Caco-2 (cell line): Measurements from ENCODE around the gene PIP4K2A. TPM values are rescaled to one million over a fixed set of nuclear protein-coding genes. Genes with fewer than 3 reads are reported as not detected.

Experiments
- BruUV-seq: library from RNA; stranded (reverse); fragments of 400-500 nt; replicated peaks from 2 replicates; lab custom pipeline; 2021; lab: Mats Ljungman, UMichigan
- CTCF ChIA-PET: fragments of 300-600 bp; sonication (Branson Sonifier 250); formaldehyde crosslinking; loops from one replicate; lab custom pipeline; 2022; ENCODE audit warnings: antibody characterized with exemption; lab: Charles Lee
- POLR2A ChIA-PET: fragments of 300-600 bp; sonication (Branson Sonifier 250); formaldehyde crosslinking; loops from one replicate; lab custom pipeline; 2022; ENCODE audit warnings: antibody characterized with exemption; lab: Charles Lee
- DNase-seq, 2 experiments: peaks; one replicate each; pipeline versions ENCODE4 v3.0.0 to v3.0.0-alpha.2; 2020 to 2022
- H3K27me3 ChIP-seq: replicated peaks from 2 replicates; pipeline ENCODE4 v1.6.0; 2011; ENCODE audit warnings: low read length; ENCODE audit not compliant: control insufficient read depth, insufficient read depth
- H3K36me3 ChIP-seq: 2 replicates; pipeline ENCODE4 v1.5.1; 2011; ENCODE audit warnings: low read length; ENCODE audit not compliant: control insufficient read depth, insufficient read depth
- H3K4me1 ChIP-seq: fragments of 250-450 bp; sonication (Bioruptor Pico); 2 replicates; pipeline ENCODE4 v1.5.1; 2020; ENCODE audit warnings: mild to moderate bottlenecking
- H3K4me3 ChIP-seq: 2 replicates; pipeline ENCODE4 v1.5.1; 2011; ENCODE audit warnings: low read depth, mild to moderate bottlenecking, control low read depth, low read length
- H3K9me3 ChIP-seq: fragments of 250-450 bp; sonication (Bioruptor Pico); 2 replicates; pipeline ENCODE4 v1.5.1; 2020; ENCODE audit warnings: mild to moderate bottlenecking, moderate library complexity
- H3K27ac Mint-ChIP-seq: one replicate; pipeline ENCODE4 v1.8.0; 2022; ENCODE audit warnings: mixed read lengths; ENCODE audit not compliant: unreplicated experiment
- H3K27me3 Mint-ChIP-seq: one replicate; pipeline ENCODE4 v1.8.0; 2022; ENCODE audit warnings: mixed read lengths; ENCODE audit not compliant: insufficient read depth, unreplicated experiment
- H3K36me3 Mint-ChIP-seq: one replicate; pipeline ENCODE4 v1.8.0; 2022; ENCODE audit warnings: mild to moderate bottlenecking, mixed read lengths; ENCODE audit not compliant: insufficient read depth, unreplicated experiment
- H3K4me1 Mint-ChIP-seq: one replicate; pipeline ENCODE4 v1.8.0; 2022; ENCODE audit warnings: low read depth, mixed read lengths; ENCODE audit not compliant: unreplicated experiment
- H3K4me3 Mint-ChIP-seq: one replicate; pipeline ENCODE4 v1.8.0; 2022; ENCODE audit warnings: mild to moderate bottlenecking, moderate library complexity, mixed read lengths; ENCODE audit not compliant: unreplicated experiment
- H3K9me3 Mint-ChIP-seq: one replicate; pipeline ENCODE4 v1.8.0; 2022; ENCODE audit warnings: mixed read lengths; ENCODE audit not compliant: unreplicated experiment
- intact Hi-C: fragments of 100-400 bp; cut with micrococcal nuclease; formaldehyde crosslinking; loops from one replicate; pipeline ENCODE4 v1.10.0; 2022; ENCODE audit not compliant: unreplicated experiment
- total RNA-seq: library from RNA; stranded (reverse); gene quantifications from 2 replicates; pipeline ENCODE4 v1.2.3, GENCODE V29; 2022
- TF ChIP-seq, protein P1 (sequence below), 2 experiments: fragments of 200-600 bp in 1 of 2; IDR thresholded peaks; 1 replicate in 1 of 2; 2 replicates in 1 of 2; pipeline versions ENCODE4 v1.5.1 to v1.8.0; 2011 to 2022; ENCODE audit warnings: antibody characterized with exemption in 1 of 2, control low read depth in 1 of 2, inconsistent platforms in 1 of 2, low read depth in 1 of 2, low read length in 1 of 2, mild to moderate bottlenecking in 1 of 2, moderate library complexity in 1 of 2; ENCODE audit not compliant: insufficient read depth in 1 of 2, severe bottlenecking in 1 of 2, unreplicated experiment in 1 of 2

The PIP4K2A gene
- total RNA-seq, 1 experiment from 2014 or later, result 26.9 TPM

DNA sequence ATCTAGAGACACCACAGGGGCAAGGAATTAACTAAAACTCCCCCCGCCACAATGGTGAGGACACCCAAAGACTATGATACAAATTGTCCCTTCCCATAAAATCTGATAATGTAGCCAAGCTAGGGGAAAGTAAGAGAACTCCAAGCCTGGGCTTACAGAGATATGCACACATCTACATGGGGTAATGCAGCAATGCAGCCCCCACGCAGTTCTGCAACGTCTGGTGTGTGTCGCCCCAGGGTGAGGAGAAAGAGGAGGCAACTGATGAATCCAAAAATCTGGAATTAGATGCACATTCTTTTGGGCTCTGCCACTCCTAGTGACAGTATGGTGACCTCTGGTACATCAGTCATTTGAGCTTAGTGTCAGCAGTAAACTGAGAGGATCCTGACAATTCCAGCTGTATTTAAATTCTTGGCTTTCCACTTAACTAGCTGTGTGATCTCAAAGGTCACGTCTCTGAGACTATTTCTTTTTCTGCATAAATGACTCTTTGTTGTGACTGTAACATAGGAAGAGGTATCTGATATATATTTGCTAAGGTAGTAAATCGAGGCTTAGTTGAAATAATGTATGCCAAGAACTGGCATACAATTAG is 51.5 kb downstream of the PIP4K2A start:
- H3K27me3 Mint-ChIP-seq, result no peaks in the 10 kb centered on the region

DNA sequence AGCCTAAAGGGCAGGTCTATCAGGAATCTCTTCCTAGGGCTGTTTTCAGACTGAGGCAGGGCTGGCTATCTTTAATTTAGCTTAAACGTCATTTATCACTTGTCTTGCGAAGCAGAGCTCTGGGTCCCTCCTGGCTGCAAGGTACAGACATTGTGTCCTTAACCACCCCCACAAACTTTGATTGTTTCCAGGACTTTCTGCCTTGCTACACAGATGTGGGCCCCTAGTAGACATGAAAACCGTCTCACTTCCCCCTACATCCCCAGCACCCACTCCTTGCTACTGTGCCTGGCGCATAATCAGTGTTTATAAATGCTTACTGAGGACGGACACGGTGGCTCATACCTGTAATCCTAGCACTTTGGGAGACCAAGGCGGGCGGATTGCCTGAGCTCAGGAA is 54.5 kb downstream of the PIP4K2A start:
- ChIA-PET POLR2A (no interaction called here), CTCF (no interaction called here)
- no TSS peak for BruUV-seq
- TF ChIP-seq, protein P1, sequence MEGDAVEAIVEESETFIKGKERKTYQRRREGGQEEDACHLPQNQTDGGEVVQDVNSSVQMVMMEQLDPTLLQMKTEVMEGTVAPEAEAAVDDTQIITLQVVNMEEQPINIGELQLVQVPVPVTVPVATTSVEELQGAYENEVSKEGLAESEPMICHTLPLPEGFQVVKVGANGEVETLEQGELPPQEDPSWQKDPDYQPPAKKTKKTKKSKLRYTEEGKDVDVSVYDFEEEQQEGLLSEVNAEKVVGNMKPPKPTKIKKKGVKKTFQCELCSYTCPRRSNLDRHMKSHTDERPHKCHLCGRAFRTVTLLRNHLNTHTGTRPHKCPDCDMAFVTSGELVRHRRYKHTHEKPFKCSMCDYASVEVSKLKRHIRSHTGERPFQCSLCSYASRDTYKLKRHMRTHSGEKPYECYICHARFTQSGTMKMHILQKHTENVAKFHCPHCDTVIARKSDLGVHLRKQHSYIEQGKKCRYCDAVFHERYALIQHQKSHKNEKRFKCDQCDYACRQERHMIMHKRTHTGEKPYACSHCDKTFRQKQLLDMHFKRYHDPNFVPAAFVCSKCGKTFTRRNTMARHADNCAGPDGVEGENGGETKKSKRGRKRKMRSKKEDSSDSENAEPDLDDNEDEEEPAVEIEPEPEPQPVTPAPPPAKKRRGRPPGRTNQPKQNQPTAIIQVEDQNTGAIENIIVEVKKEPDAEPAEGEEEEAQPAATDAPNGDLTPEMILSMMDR (IDR thresholded peaks at IDR 0.05; ENCODE audit: insufficient read depth in 1 of 2, low read depth in 1 of 2, low read length in 1 of 2, severe bottlenecking in 1 of 2, unreplicated experiment in 1 of 2), result no peak
- Histone ChIP-seq H3K9me3 (no peaks in the 10 kb centered on the region), H3K4me3 (no peak overlapping the region), H3K36me3 (no peaks in the 10 kb centered on the region), H3K27me3 (no peaks in the 10 kb centered on the region), H3K4me1 (peaks cover 38% of the 10 kb centered on the region)
- Mint-ChIP-seq H3K27me3 (no peaks in the 10 kb centered on the region), H3K4me3 (no peak overlapping the region), H3K4me1 (peaks cover 5% of the 10 kb centered on the region), H3K36me3 (no peaks in the 10 kb centered on the region), H3K9me3 (no peaks in the 10 kb centered on the region), H3K27ac (peak overlapping the region; percentile 75)
- intact Hi-C loops, result loop anchor here (5.0 kb wide), 1 partner anchor 43 kb away; no protein-coding TSS in a partner anchor
- no peak for DNase-seq

More for the DNA sequence above, 51.5 kb downstream of the PIP4K2A start:
- peaks cover 16% of the 10 kb centered on the region for H3K4me1 Mint-ChIP-seq
- no peak for DNase-seq
- Histone ChIP-seq H3K9me3 (no peaks in the 10 kb centered on the region), H3K4me1 (peaks cover 53% of the 10 kb centered on the region), H3K4me3 (no peak overlapping the region), H3K36me3 (no peaks in the 10 kb centered on the region), H3K27me3 (no peaks in the 10 kb centered on the region)
- intact Hi-C loops, result no loop called here
- no peak overlapping the region for H3K27ac Mint-ChIP-seq
- H3K36me3 Mint-ChIP-seq, result no peaks in the 10 kb centered on the region
- H3K9me3 Mint-ChIP-seq, result no peaks in the 10 kb centered on the region
- BruUV-seq, result no TSS peak
- ChIA-PET CTCF (interaction anchor here (0.7 kb wide), 1 partner anchor 37 kb away, joined by 3 read pairs; no protein-coding TSS in a partner anchor), POLR2A (no interaction called here)
- TF ChIP-seq, protein P1 (IDR thresholded peaks at IDR 0.05; ENCODE audit: insufficient read depth in 1 of 2, low read depth in 1 of 2, low read length in 1 of 2, severe bottlenecking in 1 of 2, unreplicated experiment in 1 of 2), result no peak
- H3K4me3 Mint-ChIP-seq, result no peak overlapping the region

DNA sequence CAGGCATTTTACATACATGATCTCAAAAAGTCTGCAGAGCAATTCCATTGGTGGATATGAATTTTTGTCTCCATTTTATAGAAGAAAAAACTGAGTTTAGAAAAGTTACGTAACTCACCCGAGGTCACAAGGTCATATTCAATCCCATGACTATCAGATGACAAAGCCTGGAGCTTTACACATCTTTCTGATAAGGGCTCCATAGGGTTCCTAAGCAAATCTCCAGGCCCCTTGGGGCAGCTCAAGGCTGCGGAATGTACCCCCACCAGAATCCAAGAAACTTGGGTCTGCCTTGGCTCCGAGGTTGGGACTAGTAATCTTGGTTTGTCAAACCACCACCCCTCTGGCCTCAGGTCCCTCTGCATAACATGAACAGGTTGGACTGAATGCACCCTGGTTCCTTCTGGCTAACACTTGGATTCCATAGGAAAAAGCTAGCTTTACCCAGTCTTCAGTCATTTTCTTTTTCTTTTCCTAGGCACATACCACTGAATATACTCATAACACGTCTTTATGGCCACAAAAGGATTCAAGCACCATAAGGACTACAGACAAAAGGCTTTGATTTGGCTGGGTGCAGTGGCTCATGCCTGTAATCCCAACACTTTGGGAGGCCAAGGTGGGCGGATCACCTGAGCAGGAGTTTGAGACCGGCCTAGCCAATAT is 55.5 kb downstream of the PIP4K2A start:
- peaks cover 5% of the 10 kb centered on the region for H3K4me1 Mint-ChIP-seq
- Histone ChIP-seq H3K27me3 (no peaks in the 10 kb centered on the region), H3K4me3 (no peak overlapping the region), H3K36me3 (no peaks in the 10 kb centered on the region), H3K9me3 (no peaks in the 10 kb centered on the region), H3K4me1 (peaks cover 38% of the 10 kb centered on the region)
- intact Hi-C loops, result loop anchor here (5.0 kb wide), 1 partner anchor 42 kb away; no protein-coding TSS in a partner anchor
- TF ChIP-seq, protein P1 (IDR thresholded peaks at IDR 0.05; ENCODE audit: insufficient read depth in 1 of 2, low read depth in 1 of 2, low read length in 1 of 2, severe bottlenecking in 1 of 2, unreplicated experiment in 1 of 2), result no peak
- H3K27me3 Mint-ChIP-seq, result no peaks in the 10 kb centered on the region
- H3K27ac Mint-ChIP-seq, result no peak overlapping the region
- DNase-seq, result peak; percentile 28 to 69
- ChIA-PET CTCF (no interaction called here), POLR2A (no interaction called here)
- BruUV-seq, result no TSS peak
- no peaks in the 10 kb centered on the region for H3K36me3 Mint-ChIP-seq
- no peak overlapping the region for H3K4me3 Mint-ChIP-seq
- H3K9me3 Mint-ChIP-seq, result no peaks in the 10 kb centered on the region
